GM21619 (cell line): ENCODE results near the gene PNMA6E.
"Not testable (repeated sequence)": the region's sequence is repeated elsewhere in the genome, so short reads cannot be mapped to it uniquely, and the experiment has no call there.

Source experiments
- ATAC-seq: cut with Tn5 transposase; IDR thresholded peaks from one replicate; pipeline ENCODE4 v1.9.1; 2021; ENCODE audit not compliant: unreplicated experiment

Gene PNMA6E

DNA sequence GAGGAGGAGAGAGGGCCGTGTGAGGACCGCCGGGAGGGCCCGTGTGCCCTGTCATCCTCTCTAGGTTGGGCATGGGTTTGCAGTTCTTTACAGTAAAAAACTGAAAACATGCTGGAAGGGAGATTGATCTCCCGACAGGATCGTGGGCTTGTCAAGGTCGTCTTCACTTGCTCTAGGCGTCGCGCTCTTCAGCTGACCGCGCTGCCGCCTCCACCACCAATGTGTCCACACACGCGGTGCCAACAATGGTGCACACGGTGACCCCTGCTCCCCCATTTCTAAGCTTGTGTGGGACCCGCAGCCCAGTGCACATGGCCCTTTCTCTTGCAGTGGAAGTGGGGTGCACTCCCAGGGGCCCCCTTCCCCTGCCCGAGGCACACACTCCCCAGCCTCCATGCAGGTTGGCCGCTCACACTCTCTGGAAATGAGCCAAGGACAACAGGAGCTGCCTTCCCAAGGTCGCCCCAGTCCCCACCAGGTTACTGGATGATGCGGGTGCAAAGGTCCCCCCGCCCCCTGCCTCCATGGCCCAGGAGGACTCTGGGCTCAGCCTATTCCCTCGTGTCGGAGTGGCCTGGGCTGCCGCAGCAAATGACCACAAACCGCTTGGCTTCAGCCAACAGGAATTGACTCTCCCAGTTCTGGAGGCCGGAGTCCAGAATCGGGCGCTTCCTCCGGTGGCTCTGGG lies 8.4 kb upstream of the PNMA6E start:
- no peak for ATAC-seq

DNA sequence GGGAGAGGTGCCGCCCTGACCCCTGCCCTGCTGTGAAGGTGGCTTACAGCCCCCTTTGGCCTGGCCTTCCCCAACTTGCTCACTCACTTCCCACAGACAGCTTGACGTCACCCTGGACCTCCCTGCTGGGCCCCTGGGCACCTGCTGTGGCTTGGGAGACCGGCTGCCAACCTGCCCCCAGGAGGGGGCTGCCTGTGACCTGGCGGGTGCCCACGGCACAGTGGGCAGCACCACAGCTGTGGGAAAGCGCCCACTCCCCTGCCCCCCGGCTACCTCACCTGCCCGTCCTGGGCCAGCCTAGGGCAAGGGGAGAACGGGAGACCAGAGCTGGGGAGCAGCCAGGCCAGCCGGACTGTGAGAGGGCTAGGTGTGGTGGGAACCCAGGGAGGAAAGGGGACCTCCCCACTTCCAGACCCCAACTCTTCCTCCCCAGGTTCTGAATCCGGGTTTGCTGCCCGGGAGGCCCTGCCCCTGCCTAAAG lies 7.8 kb upstream of the PNMA6E start:
- no peak for ATAC-seq

DNA sequence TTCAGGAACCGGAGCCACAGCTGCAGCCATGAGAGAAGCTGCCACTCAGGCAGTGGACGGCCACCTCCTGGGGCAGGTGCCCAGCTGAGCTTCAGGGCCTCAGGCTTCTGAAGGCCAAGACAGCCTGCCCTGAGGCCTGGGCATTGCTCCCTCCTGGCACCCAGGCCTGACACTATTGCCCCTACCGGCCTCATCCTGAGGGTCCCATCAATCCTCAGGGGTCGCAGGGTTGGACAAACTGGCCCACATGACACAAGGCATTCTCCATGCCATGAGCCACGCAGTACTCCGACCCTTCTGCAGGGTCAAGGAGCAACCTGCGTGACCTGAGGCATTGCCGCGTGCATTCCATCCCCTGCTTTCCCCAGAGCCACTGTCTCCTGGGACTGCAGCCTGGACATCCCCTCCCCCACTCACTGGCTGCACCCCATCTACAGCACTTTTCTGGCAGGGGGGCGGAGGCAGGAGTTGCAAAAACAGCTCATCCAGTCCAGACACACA lies 7.1 kb upstream of the PNMA6E start:
- no peak for ATAC-seq

DNA sequence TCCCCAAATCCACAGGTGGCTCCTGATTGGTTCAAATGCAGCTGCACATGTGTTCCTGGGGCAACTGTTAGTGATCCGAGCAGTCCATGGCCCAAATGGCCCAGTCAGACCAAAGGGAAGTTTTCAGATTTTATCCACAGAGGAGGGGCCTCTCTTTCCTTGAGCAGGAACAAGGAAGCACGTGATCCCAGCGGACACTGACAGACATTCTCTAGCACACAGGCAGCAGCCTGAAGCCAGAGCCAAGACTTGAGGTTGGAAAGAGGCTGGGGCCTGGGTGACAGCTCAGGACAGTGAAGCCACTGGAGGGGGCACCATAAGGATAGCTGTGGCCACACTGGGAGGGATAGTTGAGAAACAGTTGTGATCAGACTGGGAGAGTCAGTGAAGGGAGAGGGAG lies 6.6 kb upstream of the PNMA6E start:
- no peak for ATAC-seq

DNA sequence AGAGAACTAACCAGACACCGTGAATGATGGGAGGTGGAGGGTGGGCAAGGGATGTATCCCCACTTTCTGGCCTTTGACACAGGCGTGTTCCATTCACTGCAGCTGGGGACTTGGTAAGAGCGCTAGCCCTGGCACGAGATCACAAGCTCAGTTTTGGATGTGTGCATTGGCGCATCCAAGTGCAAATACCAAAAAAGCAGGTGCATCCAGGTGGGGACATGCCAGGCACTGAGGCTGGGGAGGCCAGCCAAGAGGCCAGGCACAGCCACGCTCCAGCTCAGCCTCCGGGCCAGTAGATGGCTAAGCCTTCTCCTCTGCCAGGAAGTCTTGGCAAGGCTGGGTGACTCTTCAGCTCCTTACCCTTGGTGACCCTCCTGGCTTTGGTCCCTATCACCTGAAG lies 5.8 kb upstream of the PNMA6E start:
- no peak for ATAC-seq

DNA sequence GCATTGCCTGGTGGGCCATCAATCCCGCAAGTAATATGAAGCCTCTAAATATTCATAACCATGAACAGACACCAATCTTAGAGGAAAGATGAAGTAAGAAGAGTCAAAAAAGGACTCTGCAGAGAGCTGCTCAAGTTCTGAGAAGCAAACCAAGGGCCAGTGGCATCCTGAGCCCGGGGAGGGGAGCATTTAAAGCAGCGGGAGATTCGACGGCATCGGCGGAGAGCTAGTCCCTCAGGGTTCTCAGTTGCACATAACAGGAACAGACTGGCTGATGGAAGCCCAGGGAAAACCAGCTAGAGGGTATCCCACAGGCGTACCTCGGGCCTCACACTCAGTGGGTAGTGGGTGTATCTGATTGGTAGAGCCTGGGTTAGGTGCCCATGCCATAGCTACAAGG lies 4.9 kb upstream of the PNMA6E start:
- no peak for ATAC-seq

DNA sequence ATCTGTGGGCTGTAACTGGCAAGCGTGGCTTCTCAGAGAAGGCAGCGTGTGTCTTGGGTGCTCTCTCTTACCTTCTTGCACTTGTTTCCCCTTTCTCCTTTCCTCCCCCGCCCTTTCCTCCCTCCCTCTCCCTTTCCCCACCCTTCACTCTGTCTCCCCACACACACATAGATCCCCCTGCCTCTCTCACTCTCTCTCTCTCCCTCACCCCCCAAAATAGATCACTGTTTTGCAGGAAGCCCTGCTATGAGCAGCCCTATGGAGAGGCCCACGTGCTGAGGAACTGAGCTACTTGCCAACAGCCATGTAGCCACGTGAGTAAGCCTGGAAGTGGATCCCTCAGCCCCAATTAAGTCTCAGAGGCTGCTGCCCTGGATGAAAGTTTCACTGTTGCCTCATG lies 4.3 kb upstream of the PNMA6E start:
- no peak for ATAC-seq

DNA sequence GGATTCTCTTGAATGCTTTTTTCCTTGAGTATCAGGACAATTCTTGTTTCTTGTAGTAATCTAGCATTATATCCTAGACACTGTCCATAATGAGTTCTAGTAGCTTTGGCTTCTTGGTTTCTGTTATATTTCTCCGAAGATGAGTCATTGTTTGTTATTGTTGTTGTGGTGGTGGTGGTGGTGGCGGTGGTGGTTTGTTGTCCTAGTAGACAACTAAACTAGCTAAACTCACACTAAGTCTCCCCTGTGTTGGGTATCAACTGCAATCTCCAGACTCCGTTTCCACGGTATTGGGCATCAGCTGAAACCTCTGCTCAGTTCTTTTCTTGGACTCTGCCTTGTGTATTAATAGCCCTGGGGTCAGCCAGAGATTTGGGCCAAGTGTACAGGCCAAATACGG lies 3.2 kb upstream of the PNMA6E start:
- not testable (repeated sequence) for ATAC-seq

DNA sequence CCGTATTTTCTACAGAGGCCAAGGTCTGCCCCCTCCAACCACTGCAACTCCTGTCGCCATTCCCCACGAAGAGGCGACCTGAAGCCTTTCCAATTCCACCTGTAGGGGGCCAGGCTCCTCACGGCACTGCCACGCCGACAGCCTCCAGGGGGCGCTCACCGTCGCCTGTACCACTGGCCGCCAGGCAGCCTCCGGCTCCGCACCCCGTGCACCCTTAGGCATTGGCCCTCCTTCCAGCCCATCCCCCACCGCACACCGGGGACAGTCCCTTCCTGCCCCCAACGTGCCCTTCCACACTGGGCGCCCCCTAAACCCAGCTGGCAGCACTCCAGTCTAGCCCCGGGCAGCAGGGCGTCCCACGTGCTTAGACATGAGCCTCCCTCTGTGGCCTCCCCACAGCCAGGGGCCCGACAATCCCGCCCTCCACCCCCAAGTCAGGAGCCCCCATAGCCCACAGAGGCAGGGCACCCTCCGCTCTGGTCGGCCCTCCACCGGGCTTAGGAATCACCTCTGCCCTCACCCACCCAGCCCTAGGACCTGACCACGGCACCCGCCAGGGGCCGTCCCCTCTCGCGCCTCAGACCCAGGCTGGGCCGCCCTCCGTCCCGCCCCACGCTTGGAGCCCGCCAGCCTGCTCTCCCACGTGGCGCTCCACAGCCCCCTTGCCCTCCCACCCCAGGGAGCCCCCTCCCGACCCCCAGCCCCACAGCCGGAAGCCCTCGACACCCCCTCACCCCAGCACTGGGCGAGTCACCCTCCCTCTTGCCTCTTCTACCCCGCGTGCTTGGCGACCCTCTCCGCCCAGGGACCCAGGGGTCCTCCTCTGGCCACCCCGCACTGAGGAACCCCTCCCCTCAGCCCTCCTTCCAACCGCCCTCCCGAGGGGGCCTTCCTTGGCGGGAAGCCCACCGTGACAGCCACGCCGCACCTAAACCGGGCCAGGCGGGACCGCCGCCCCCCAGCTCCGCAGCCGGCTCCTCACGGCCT lies 711 bp downstream of the PNMA6E start:
- ATAC-seq: no peak

DNA sequence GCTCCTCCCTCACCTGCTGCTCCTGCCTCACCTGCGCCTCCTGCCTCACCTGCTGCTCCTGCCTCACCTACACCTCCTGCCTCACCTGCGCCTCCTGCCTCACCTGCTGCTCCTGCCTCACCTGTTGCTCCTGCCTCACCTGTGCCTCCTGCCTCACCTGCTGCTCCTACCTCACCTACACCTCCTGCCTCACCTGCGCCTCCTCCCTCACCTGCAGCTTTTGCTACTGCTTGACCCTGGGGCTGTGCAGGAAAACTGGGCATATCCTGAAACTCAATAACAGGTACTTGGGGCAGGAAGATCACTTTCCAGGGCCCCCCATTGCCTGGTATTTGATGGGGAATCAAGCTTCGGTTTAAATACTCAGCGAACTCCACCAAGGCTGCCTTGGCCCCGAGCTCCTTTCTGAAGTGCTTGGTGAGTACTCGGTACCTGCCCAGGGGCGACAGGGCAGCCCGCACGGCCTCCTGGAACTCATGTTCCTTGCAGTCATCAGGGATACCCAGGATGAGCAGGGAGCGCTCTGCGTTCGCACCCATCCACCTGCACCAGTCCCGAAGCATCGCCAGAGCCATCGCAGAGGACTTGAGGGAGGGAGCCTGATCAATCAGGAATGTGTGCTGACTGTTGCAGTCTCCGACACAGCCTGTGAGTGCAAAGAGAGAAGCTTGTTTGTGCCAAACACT lies 2.7 kb downstream of the PNMA6E start:
- no peak for ATAC-seq

DNA sequence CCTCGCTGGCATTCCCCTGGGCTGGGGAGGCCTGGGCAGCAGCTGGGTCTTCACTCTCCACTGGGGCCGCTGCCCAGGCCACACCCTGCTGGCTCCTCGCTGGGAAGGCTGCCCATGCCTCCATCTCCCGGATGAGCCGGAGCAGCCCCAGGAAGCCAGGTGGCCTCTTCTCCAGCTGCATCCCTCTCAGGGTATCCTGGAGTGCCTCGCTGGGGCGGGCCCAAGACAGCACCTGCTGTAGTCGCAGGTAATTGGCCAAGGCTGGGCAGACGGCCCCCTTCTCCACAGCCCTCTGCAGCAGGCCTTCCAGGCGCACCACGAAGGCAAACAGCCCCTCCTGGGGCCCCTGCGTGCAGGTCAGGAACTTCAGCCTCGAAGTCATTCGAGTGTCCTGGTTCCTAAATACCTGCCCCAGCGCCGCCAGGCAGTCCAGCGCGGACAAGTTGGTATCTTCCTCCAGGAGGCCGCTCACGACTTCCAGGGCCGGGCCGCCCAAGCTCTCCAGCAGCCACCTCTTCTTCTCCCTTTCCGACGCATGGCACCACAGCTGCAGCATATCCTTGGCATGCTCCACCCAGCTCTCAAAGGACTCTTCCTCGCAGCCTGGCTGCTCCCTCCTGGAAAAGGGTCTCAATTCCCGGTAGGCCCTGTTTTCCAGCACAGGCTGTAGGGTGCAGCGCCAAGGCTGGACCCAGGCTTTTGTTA lies 3.7 kb downstream of the PNMA6E start:
- ATAC-seq: no peak

DNA sequence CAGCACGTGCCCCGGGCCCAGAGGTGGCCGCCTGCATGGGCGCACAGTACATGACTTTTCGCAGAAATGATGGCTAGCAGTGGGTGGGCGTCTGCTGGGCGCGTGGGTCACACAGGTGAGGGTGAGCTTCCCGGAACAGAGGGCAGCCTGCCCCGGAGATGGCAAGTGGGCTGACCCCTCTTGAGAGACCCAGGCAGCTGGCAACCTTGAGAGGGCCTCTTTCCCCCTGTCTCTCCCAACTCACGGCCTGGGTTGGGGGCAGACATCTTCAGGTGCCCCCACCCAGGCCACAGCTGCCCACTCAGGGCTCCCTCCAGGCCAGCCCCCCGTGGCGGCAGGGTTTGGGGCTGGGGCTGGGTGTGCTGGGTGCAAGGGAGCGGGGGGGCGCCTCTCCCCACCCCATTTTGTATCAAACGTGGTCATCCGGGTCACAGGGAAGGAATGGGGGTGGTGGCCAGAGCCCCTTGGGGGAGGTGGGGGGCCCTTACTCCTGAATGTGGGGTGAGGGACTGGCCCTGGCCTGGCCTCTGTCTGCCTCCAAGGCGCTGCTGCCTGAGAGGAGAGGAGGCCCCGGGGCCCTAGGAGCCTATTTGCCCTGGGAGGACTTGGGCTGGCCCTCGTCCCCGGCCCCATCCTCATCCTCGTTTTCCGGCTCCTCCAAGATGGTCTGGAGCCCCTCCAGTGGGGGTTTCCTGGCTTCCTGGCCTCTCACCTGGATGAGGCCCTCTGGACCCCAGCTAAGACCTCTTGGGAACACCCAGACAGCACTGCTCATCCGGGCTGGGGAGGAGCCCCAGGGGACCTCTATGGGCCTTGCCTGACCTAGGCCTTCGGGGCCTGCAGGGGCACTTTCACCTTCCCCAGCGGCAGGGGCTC lies 4.6 kb downstream of the PNMA6E start:
- no peak for ATAC-seq

DNA sequence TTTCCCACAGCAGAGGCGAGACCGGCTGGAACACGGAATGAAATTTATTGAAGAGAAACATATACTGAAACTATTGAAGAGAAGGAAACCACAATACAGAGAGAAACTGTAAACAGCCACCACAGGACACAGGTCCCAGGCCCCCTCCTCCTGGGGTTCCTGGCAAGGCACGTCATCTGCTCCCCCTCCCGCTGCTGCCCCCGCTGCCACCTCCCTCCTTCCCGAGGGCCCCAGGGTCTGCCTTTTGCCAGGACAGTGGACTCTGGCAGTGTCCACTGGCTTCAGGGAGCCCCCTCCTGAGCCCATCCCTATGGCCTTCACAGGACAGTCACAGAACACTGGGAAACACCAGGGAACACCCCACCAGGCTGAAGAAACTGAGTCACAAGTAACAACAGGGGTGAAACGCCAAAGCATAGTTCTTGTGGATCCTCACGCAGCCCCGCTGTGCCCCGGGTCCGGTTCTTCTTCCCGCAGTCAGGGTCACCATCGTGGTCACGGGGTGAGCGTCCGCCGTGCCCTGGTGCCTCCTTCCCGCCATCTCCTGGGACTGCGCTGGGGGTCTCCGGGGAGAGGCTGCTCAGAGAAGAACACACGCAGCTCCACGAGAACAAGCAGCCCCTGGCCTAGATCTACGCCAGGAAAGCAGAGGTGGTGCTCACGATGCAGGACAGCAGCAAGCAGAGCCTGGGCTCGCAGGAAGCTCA lies 5.4 kb downstream of the PNMA6E start:
- no peak for ATAC-seq

DNA sequence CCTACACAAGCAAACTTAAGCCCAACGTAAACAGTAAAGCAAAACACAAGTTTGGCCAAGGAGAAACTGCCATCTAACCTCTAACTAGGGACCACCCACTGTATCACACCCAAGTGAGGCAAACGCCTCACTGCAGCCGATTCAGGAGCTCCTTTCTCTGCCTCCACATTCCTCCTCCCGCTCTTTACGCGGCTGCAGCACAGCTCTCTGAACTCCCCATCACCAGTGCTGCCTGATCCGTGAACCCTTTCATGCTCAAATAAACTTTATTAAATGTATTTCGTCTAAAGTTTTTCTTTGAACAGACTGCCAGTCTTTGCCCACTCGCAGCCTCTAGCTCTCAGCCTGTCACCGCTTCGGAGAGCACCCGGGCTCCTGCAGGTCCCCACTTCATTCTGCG lies 6.5 kb downstream of the PNMA6E start:
- ATAC-seq: no peak

DNA sequence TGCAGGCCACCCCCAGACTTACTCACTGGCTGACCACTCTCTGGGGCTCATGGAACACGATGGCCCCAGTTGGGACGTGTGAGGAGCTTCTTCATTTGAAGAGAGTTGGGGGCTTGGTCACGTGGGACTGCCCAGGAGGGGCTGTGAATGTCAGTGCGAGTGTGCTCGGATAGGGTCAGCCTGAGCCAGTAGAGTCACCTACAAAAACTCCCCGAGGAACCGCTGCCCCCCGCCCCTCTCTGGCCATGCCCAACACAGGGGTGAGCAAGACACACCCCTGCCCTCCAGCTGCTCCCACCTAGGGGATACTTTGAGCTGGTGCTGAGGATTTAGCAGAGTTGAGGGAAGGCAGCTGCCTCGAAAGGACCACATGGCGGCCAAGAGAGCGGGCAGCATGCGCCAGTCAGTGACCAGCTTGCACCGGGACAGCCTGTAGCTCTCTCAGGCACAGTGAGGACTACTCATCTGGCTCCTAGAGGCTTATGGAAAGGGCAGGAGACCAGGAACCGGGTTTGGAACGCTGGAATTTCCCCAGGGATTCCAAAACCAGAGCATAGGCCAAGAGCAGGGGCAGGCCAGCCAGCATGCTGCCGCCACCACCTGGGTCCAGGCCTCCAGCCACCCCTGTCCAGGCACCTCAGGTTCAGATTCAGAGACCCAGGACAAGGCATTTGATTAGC lies 8.4 kb downstream of the PNMA6E start:
- no peak for ATAC-seq

DNA sequence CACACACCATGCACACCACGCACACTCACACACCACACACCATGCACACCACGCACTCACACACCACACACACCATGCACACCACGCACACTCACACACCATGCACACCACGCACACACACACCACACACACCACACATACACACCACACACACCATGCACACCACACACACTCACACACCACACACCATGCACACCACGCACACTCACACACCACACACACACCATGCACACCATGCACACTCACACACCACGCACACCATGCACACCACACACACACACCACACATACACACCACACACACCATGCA lies 11.7 kb downstream of the PNMA6E start:
- ATAC-seq: not testable (repeated sequence)

DNA sequence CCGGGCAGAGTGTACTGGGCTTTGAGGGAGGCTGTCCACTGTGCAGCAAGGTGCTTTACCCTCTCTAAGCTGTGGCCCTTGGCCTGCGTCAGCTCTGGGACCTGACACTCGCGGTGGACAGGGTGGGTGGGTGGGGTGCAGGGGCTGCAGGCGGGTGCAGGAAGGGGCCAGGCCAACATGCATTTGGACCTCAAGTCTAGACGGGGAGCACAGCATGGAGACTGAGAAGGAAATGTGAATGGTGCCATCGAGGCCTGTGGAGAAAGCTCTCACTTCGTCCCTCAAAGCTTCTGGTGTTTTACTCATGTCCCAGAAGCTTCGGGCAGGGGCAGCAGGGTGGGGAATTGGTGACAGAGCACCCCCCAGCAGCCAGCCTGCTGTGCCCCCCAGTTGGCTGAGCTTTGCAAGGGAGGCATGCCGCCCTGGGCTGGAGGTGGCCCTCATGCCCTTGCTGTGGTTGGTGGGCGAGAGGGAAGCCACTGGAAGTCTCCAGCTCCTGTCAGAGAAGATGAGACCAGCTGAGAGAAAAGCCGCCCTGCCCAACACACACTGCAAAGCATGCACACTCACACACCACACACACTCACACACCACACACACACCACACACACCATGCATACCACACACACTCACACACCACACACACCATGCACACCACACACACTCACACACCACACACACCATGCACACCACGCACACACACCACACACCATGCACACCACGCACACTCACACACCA lies 12.3 kb downstream of the PNMA6E start:
- no peak for ATAC-seq
